Neural cell (in vitro differentiated cells): ENCODE data around the gene XK. TPM values are rescaled to one million over a fixed set of nuclear protein-coding genes. Genes with fewer than 3 reads are reported as not detected.

Experiments used
- H2AFZ ChIP-seq: fragments of 200-600, 300-800 bp; sonication (generic), shearing (Covaris generic); 2 replicates; pipeline ENCODE4 v1.6.0; 2014; ENCODE audit warnings: low read depth, mild to moderate bottlenecking, antibody characterized with exemption, low read length, moderate library complexity
- H3F3A ChIP-seq: fragments of 200-600 bp; shearing (Covaris generic); 2 replicates; pipeline ENCODE4 v1.6.1; 2016; ENCODE audit warnings: mild to moderate bottlenecking, moderate library complexity, mixed read lengths, antibody characterized with exemption, low read length; ENCODE audit not compliant: insufficient read depth, poor library complexity, severe bottlenecking
- H3K27ac ChIP-seq: fragments of 200-600, 300-800 bp; sonication (generic), shearing (Covaris generic); 2 replicates; pipeline ENCODE4 v1.5.1; 2014; ENCODE audit warnings: mild to moderate bottlenecking, low read length, moderate library complexity
- H3K27me3 ChIP-seq: fragments of 300-800, 200-600 bp; sonication (generic), shearing (Covaris generic); 2 replicates; pipeline ENCODE4 v1.6.0; 2014; ENCODE audit warnings: mild to moderate bottlenecking, low read depth, low read length, moderate library complexity; ENCODE audit not compliant: insufficient read depth
- H3K36me3 ChIP-seq: fragments of 300-800, 200-600 bp; sonication (generic), shearing (Covaris generic); 2 replicates; pipeline ENCODE4 v1.5.1; 2014; ENCODE audit warnings: mild to moderate bottlenecking, antibody characterized with exemption, low read length, moderate library complexity; ENCODE audit not compliant: insufficient read depth
- H3K4me2 ChIP-seq: fragments of 300-800, 200-600 bp; sonication (generic), shearing (Covaris generic); 2 replicates; pipeline ENCODE4 v1.6.0; 2014; ENCODE audit warnings: mild to moderate bottlenecking, low read length
- H3K4me3 ChIP-seq: fragments of 300-800, 200-600 bp; sonication (generic), shearing (Covaris generic); 2 replicates; pipeline ENCODE4 v1.5.1; 2014; ENCODE audit warnings: mild to moderate bottlenecking, low read length, moderate library complexity
- H3K79me2 ChIP-seq: fragments of 200-600 bp; shearing (Covaris generic); replicated peaks from 2 replicates; pipeline ENCODE4 v1.6.0; 2014; ENCODE audit warnings: mild to moderate bottlenecking, low read length, moderate library complexity; ENCODE audit not compliant: insufficient read depth
- H3K9ac ChIP-seq: fragments of 300-800, 200-600 bp; sonication (generic), shearing (Covaris generic); 2 replicates; pipeline ENCODE4 v1.6.1; 2016; ENCODE audit warnings: mild to moderate bottlenecking, low read length, mixed read lengths
- H3K9me2 ChIP-seq: fragments of 200-600 bp; shearing (Covaris generic); 2 replicates; pipeline ENCODE4 v1.6.1; 2016; ENCODE audit warnings: mild to moderate bottlenecking, low read length, mixed read lengths; ENCODE audit not compliant: insufficient read depth
- H3K9me3 ChIP-seq: fragments of 200-600, 300-800 bp; sonication (generic), shearing (Covaris generic); 2 replicates; pipeline ENCODE4 v1.6.1; 2016; ENCODE audit warnings: mild to moderate bottlenecking, mixed run types, low read length, moderate library complexity, mixed read lengths
- H4K20me1 ChIP-seq: fragments of 200-600 bp; shearing (Covaris generic); 2 replicates; pipeline ENCODE4 v1.6.1; 2016; ENCODE audit warnings: mild to moderate bottlenecking, mixed run types; ENCODE audit not compliant: insufficient read depth
- EP300 ChIP-seq: fragments of 450-650 bp; conservative IDR thresholded peaks from 2 replicates; pipeline ENCODE4 v1.6.1; 2014; ENCODE audit warnings: antibody characterized with exemption, mild to moderate bottlenecking, moderate library complexity; ENCODE audit not compliant: poor library complexity, severe bottlenecking
- EZH2 ChIP-seq: fragments of 200-600, 300-800 bp; shearing (Covaris generic), sonication (generic); IDR thresholded peaks from 2 replicates; pipeline ENCODE4 v1.6.1; 2014; ENCODE audit warnings: antibody characterized with exemption, low read length, borderline replicate concordance, mild to moderate bottlenecking; ENCODE audit not compliant: insufficient read depth, poor library complexity, severe bottlenecking
- MXI1 ChIP-seq: fragments of 450-650 bp; conservative IDR thresholded peaks from 2 replicates; pipeline ENCODE4 v1.6.1; 2014; ENCODE audit warnings: antibody characterized with exemption, mild to moderate bottlenecking; ENCODE audit not compliant: poor library complexity, severe bottlenecking
- POLR2AphosphoS5 ChIP-seq: IDR thresholded peaks from 2 replicates; pipeline ENCODE4 v1.6.1; 2012
- RAD21 ChIP-seq: fragments of 450-650 bp; conservative IDR thresholded peaks from 2 replicates; pipeline ENCODE4 v1.6.1; 2014; ENCODE audit warnings: antibody characterized with exemption, mild to moderate bottlenecking, moderate library complexity
- SMC3 ChIP-seq: fragments of 450-650 bp; conservative IDR thresholded peaks from 2 replicates; pipeline ENCODE4 v1.6.1; 2014; ENCODE audit warnings: antibody characterized with exemption, mild to moderate bottlenecking, moderate library complexity; ENCODE audit not compliant: poor library complexity
- TAF1 ChIP-seq: IDR thresholded peaks from 2 replicates; pipeline ENCODE4 v1.6.1; 2012; ENCODE audit warnings: low read depth
- polyA plus RNA-seq: library from polyadenylated mRNA; depleted of rRNA; stranded (reverse); fragments of >200 nt; gene quantifications from 2 replicates; pipeline ENCODE4 v1.2.3, GENCODE V29; 2014
- TF ChIP-seq, protein P1 (sequence below): IDR thresholded peaks from 2 replicates; pipeline ENCODE4 v1.6.1; 2012; ENCODE audit warnings: borderline replicate concordance
- TF ChIP-seq, protein P2 (sequence below): fragments of 450-650 bp; IDR thresholded peaks from 2 replicates; pipeline ENCODE4 v1.5.1; 2014; ENCODE audit warnings: antibody characterized with exemption, mild to moderate bottlenecking, moderate library complexity; ENCODE audit not compliant: poor library complexity, severe bottlenecking

Gene XK
- polyA plus RNA-seq, 1 donor from 2014 or later, result 1.8 TPM

GRCh38 chrX:37641859-37642258 is 43.7 kb upstream of the XK start:
- Histone ChIP-seq H3F3A (no peaks in the 10 kb centered on the region), H3K9me2 (no peaks in the 10 kb centered on the region), H3K4me2 (no peak overlapping the region), H3K79me2 (no peaks in the 10 kb centered on the region), H2AFZ (no peak overlapping the region), H3K9me3 (no peaks in the 10 kb centered on the region), H3K9ac (no peak overlapping the region), H3K27ac (no peak overlapping the region), H4K20me1 (no peaks in the 10 kb centered on the region), H3K36me3 (no peaks in the 10 kb centered on the region), H3K27me3 (no peaks in the 10 kb centered on the region), H3K4me3 (no peak overlapping the region)
- TF ChIP-seq EZH2, result no peak
- TF ChIP-seq SMC3, result no peak
- no peak for TF ChIP-seq MXI1
- TF ChIP-seq POLR2AphosphoS5, result no peak
- TF ChIP-seq, protein P1, sequence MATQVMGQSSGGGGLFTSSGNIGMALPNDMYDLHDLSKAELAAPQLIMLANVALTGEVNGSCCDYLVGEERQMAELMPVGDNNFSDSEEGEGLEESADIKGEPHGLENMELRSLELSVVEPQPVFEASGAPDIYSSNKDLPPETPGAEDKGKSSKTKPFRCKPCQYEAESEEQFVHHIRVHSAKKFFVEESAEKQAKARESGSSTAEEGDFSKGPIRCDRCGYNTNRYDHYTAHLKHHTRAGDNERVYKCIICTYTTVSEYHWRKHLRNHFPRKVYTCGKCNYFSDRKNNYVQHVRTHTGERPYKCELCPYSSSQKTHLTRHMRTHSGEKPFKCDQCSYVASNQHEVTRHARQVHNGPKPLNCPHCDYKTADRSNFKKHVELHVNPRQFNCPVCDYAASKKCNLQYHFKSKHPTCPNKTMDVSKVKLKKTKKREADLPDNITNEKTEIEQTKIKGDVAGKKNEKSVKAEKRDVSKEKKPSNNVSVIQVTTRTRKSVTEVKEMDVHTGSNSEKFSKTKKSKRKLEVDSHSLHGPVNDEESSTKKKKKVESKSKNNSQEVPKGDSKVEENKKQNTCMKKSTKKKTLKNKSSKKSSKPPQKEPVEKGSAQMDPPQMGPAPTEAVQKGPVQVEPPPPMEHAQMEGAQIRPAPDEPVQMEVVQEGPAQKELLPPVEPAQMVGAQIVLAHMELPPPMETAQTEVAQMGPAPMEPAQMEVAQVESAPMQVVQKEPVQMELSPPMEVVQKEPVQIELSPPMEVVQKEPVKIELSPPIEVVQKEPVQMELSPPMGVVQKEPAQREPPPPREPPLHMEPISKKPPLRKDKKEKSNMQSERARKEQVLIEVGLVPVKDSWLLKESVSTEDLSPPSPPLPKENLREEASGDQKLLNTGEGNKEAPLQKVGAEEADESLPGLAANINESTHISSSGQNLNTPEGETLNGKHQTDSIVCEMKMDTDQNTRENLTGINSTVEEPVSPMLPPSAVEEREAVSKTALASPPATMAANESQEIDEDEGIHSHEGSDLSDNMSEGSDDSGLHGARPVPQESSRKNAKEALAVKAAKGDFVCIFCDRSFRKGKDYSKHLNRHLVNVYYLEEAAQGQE, result no peak

GRCh38 chrX:37644381-37645305 is 40.9 kb upstream of the XK start:
- Histone ChIP-seq H3K9me2 (no peaks in the 10 kb centered on the region), H3K36me3 (no peaks in the 10 kb centered on the region), H2AFZ (no peak overlapping the region), H3K9ac (no peak overlapping the region), H3K79me2 (no peaks in the 10 kb centered on the region), H3K27ac (no peak overlapping the region), H3K27me3 (no peaks in the 10 kb centered on the region), H3K9me3 (no peaks in the 10 kb centered on the region), H3K4me3 (no peak overlapping the region), H4K20me1 (no peaks in the 10 kb centered on the region), H3K4me2 (no peak overlapping the region), H3F3A (no peaks in the 10 kb centered on the region)
- TF ChIP-seq RAD21 (no peak), MXI1 (no peak)

DNA sequence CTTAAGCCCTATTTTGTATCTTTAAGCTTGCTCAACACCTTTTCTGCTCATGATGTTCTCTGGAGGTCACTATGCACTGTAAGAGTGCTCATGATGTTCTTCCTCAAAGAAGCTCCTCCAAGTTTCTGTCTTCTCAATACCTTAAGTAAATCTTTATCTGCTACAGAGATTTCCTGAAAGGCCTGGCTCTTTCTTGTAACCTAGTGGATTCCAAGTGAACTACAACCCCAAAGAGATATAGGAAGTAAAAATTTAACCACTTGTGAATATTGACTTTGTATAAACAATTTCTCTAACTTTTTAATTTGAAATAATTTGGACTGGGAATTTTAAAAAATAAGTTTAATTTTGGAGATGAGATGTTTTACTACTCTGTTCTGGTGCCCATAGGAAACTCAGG is 39.3 kb upstream of the XK start:
- Histone ChIP-seq H3K9me3 (no peaks in the 10 kb centered on the region), H3K27ac (no peak overlapping the region), H3F3A (no peaks in the 10 kb centered on the region), H2AFZ (no peak overlapping the region), H3K27me3 (no peaks in the 10 kb centered on the region), H3K9me2 (no peaks in the 10 kb centered on the region), H3K4me3 (no peak overlapping the region), H4K20me1 (no peaks in the 10 kb centered on the region), H3K4me2 (no peak overlapping the region), H3K9ac (no peak overlapping the region), H3K36me3 (no peaks in the 10 kb centered on the region), H3K79me2 (no peaks in the 10 kb centered on the region)
- TF ChIP-seq EP300, result no peak
- TF ChIP-seq, protein P1, result no peak
- no peak for TF ChIP-seq MXI1
- no peak for TF ChIP-seq RAD21
- no peak for TF ChIP-seq POLR2AphosphoS5
- TF ChIP-seq TAF1, result no peak
- no peak for TF ChIP-seq EZH2
- TF ChIP-seq, protein P2, sequence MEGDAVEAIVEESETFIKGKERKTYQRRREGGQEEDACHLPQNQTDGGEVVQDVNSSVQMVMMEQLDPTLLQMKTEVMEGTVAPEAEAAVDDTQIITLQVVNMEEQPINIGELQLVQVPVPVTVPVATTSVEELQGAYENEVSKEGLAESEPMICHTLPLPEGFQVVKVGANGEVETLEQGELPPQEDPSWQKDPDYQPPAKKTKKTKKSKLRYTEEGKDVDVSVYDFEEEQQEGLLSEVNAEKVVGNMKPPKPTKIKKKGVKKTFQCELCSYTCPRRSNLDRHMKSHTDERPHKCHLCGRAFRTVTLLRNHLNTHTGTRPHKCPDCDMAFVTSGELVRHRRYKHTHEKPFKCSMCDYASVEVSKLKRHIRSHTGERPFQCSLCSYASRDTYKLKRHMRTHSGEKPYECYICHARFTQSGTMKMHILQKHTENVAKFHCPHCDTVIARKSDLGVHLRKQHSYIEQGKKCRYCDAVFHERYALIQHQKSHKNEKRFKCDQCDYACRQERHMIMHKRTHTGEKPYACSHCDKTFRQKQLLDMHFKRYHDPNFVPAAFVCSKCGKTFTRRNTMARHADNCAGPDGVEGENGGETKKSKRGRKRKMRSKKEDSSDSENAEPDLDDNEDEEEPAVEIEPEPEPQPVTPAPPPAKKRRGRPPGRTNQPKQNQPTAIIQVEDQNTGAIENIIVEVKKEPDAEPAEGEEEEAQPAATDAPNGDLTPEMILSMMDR, result no peak
- TF ChIP-seq SMC3, result no peak
